ENCODE measurements around the gene IL1RAP.
"Not testable (repeated sequence)": the region's sequence is repeated elsewhere in the genome, so short reads cannot be mapped to it uniquely, and the experiment has no call there.

The IL1RAP gene

GRCh38 chr3:190671658-190672057, 157.8 kb downstream of the IL1RAP start:
- no peak for DNase-seq (ENCODE audit: low read depth)

DNA sequence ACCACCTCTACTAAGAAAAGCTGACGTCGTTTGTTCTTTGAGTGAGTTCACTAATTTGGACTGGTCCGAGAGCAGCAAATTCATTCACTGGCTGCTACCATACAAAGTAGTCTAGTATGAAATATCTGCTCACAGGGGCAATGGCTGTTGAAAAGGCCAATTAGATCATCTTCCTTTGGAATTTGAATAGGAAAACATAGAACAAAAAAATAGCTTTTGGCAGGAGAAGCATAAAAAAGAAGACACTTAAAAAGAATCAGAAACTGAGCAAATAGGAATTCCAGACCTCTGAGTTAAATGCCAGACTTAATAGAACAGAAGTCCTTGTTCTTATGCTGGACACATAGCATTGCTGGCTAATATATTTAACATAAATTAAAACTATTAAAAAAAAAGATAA, 159.3 kb downstream of the IL1RAP start:
- DNase-seq (ENCODE audit: low read depth), result no peak

GRCh38 chr3:190676481-190676880, 162.6 kb downstream of the IL1RAP start:
- DNase-seq (ENCODE audit: low read depth), result no peak

DNA sequence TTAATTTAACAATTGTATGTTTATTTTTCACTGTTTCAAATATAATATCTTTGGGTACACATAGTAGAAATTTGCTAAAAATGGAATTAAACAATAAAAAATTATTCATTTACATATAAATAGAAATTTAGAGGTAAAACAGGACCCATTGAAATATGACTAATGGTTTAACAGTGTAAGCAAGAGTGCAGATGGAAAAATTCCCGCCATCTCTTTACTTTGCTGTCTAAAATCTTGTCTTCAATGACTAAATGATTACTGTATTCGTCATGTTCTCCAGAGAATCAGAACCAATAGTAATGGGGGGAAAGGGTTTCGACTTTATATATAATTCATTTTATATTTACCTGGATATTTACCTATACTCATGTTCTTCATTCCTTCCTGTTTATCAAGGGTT, 163.1 kb downstream of the IL1RAP start:
- no peak for DNase-seq (ENCODE audit: low read depth)

DNA sequence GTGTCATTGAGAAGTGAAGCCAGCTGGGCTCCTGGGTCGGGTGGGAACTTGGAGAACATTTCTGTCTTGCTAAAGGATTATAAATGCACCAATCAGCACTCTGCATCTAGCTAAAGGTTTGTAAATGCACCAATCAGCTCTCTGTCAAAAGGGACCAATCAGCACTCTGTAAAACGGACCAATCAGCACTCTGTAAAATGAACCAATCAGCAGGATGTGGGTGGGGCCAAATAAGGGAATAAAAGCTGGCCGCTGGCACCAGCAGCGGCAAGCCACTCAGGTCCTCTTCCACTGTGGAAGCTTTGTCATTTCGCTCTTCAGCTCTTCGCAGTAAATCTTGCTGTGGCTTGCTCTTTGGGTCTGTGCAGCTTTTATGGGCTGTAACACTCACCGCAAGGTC, 164.0 kb downstream of the IL1RAP start:
- not testable (repeated sequence) for DNase-seq (ENCODE audit: low read depth)

GRCh38 chr3:190680691-190681090, 166.8 kb downstream of the IL1RAP start:
- DNase-seq (ENCODE audit: low read depth), result no peak

- no peak for DNase-seq (ENCODE audit: low read depth)
These were observed 170.9 kb downstream of the IL1RAP start for GRCh38 chr3:190684776-190685175.

DNA sequence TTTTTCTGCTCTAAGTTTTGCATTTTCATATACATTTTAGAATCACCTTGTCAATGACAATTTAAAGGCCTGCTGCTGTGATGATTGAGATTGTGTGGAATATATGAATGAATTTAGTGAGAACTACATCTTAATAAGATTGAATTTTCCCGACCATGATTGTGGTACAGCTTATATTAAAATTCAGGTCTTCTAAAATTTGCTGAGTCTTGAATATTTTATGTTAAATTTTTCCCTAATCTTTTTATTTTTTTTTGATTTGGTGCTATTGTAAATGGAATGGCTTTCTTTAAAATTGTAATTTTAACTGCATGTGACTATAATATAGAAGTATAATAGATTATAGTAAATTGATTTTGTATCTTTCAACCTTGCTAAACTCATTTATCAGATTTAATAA, 172.1 kb downstream of the IL1RAP start:
- no peak for DNase-seq (ENCODE audit: low read depth)

DNA sequence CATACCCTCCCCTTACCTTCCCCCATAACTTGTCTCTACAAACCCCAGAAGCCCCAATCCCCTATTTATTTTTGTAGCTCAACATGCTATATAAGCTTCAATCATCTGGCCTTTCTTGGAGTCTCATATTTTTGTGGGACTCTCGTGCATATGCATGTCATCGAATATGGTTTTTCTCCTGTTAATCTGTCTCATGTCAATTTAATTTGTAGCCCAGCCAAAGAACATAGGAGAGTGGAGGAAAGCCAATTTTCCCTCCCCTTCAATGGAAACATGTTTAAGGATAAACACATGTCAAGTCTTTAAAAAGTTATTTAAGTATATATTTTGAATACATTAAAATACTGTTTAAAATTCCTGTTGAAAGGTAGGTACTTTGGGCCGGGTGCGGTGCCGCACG, 176.4 kb downstream of the IL1RAP start:
- DNase-seq (ENCODE audit: low read depth), result no peak

DNA sequence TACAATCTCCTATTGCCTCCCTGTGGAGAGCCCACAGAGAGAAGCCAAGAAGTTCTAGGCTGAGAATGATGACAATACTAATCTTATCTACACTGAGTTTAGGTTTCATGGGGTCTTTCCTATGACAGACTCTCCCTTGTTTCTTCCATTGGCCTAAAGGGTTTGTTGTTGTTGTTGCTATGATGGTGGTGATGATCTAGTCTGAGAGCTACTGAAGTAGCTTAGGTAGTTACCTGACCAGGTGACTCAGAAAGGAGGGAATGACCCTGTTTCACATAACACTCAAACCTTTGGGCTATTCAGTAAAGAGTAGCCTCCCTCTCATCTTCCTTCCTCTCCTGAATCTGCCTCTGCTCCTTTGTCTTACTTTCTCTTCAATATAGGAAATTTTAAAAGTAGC, 178.4 kb downstream of the IL1RAP start:
- DNase-seq (ENCODE audit: low read depth), result no peak

DNA sequence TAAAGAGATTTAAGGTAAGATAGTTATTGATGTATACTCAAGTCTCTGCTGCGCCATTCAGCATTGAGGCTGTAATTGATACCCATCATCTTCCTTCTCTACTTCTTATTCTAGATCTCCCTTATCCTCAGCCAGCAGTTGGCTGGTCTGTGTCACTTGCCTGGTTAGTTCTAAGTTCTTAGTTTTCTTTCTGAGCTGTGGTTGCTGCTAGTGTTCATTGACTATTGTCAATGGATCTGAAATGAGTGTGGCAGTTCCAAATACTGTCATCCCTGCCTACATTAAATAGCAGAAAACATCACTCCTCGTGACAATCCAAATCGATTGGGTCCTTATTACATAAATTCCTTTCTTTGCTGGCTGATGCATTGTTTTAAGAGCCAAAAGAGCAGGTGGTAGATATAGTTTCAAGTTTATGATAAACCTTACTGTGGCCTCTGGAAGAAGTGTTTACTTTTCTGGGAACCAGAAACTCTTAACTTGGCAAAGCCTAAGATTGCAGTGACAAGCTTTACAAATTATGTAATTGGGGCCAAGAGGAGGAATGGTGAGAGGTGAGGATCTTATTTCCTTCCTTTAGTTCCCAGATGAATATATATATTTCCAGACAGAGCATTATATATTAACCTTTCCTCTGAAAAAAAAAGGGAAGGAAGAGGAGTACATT, 180.6 kb downstream of the IL1RAP start:
- DNase-seq (ENCODE audit: low read depth), result no peak

DNA sequence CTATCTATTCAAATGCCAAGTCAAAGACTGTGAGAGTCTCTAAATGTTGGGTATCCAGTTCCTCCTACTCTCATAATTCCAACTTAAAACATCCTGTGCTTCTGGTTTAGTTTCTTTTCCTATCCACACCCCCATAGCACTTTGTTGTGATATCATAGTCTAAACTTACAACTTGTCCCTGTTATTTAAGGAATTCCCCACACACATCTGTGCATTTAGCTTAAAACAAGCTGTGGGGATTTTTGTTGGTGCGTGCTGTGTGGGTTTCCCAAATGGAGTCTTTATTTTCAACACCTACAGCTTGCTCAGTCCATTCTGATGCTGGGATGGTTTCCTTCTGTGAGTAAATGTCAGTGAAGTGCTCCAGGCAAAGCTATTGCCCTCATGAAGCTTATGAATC, 181.3 kb downstream of the IL1RAP start:
- DNase-seq (ENCODE audit: low read depth), result no peak

GRCh38 chr3:190695994-190696393, 182.1 kb downstream of the IL1RAP start:
- no peak for DNase-seq (ENCODE audit: low read depth)

GRCh38 chr3:190696777-190697501, 183.1 kb downstream of the IL1RAP start:
- no peak for DNase-seq (ENCODE audit: low read depth)

- DNase-seq (ENCODE audit: low read depth), result no peak
These were observed 183.6 kb downstream of the IL1RAP start for GRCh38 chr3:190697502-190697830.

DNA sequence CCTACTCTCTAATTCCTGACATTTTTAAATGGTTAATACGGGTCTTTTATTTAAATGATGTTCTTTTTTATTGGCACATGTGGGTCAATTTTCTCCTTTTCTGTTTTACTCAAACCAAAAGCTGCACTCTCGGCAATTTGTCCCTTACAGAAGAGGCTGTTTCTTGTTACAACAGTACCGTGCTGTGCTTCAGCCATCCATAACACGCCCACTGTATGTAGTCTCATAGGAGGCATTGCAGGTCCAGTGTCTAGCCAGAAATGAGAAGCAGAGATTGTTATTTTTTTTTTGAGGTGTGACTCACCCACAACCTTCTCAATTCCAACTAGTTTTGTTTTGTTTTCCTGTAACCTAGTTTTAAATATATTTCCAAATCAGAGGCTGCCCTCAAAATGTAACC, 184.0 kb downstream of the IL1RAP start:
- DNase-seq (ENCODE audit: low read depth), result no peak

GRCh38 chr3:190699776-190700175, 185.9 kb downstream of the IL1RAP start:
- DNase-seq (ENCODE audit: low read depth), result no peak

DNA sequence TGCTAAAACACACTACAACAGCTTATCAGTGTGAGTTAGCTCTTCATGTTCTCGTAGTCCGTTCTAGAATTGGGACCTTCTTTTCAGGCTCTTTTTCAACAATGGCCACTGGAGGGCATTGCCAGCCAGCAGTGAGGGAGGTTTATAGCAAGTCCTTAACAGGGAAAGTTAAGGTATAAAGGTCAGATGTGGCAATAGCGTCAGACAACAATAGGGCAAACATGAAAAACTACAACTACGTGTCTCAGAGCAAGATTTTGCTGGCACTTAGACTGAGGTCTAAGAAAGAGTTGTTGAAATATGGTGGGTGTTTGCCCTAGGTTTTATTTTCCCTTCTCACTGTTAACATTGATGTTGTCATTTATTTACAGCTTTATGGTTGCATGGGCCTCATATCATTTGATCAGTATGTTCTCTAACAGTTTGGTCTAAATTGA, 187.2 kb downstream of the IL1RAP start:
- DNase-seq (ENCODE audit: low read depth), result no peak

GRCh38 chr3:190706582-190706981, 192.7 kb downstream of the IL1RAP start:
- DNase-seq (ENCODE audit: low read depth), result no peak
